Fibroblast of lung (primary cell): ENCODE measurements around the gene GUCA2B. TPM values are rescaled to one million over a fixed set of nuclear protein-coding genes. Genes with fewer than 3 reads are reported as not detected.

Source experiments
- DNase-seq, 2 donors: peaks; one replicate each; pipeline versions ENCODE4 v3.0.0 to v3.0.0-alpha.2; 2010; ENCODE audit warnings: low read depth in 2 of 2
- H2AFZ ChIP-seq: 2 replicates; pipeline ENCODE4 v1.5.1; 2012; ENCODE audit warnings: low read length, control low read depth, inconsistent platforms
- H3K27ac ChIP-seq: 2 replicates; pipeline ENCODE4 v1.5.1; 2011; ENCODE audit warnings: low read length, control low read depth; ENCODE audit not compliant: insufficient read depth
- H3K27me3 ChIP-seq: 2 replicates; pipeline ENCODE4 v1.5.1; 2011; ENCODE audit warnings: mild to moderate bottlenecking, low read length; ENCODE audit not compliant: control insufficient read depth, insufficient read depth
- H3K36me3 ChIP-seq: 2 replicates; pipeline ENCODE4 v1.5.1; 2011; ENCODE audit warnings: low read length; ENCODE audit not compliant: control insufficient read depth, insufficient read depth
- H3K4me1 ChIP-seq: 2 replicates; pipeline ENCODE4 v1.5.1; 2011; ENCODE audit warnings: low read length; ENCODE audit not compliant: control insufficient read depth, insufficient read depth; ENCODE audit errors: extremely low read depth
- H3K4me2 ChIP-seq: 2 replicates; pipeline ENCODE4 v1.5.1; 2011; ENCODE audit warnings: low read length, control low read depth; ENCODE audit not compliant: insufficient read depth; ENCODE audit errors: extremely low read depth
- H3K4me3 ChIP-seq, 4 experiments: fragments of 200-600 bp in 1 of 4; sonication (generic) in 1 of 4; replicated peaks in 1 of 4; 2 replicates each; pipeline ENCODE4 v1.5.1; 2011 to 2016; ENCODE audit warnings: low read length in 4 of 4, low read depth in 3 of 4, mild to moderate bottlenecking in 3 of 4, control low read depth in 2 of 4, inconsistent platforms in 1 of 4, mixed read lengths in 1 of 4; ENCODE audit not compliant: insufficient read depth in 1 of 4; ENCODE audit errors: control extremely low read depth in 1 of 4
- H3K79me2 ChIP-seq: 2 replicates; pipeline ENCODE4 v1.5.1; 2012; ENCODE audit warnings: mild to moderate bottlenecking, low read length, inconsistent platforms; ENCODE audit not compliant: control insufficient read depth, insufficient read depth
- H3K9ac ChIP-seq: 2 replicates; pipeline ENCODE4 v1.5.1; 2011; ENCODE audit warnings: mild to moderate bottlenecking, low read length, control low read depth; ENCODE audit not compliant: insufficient read depth
- H3K9me3 ChIP-seq: 2 replicates; pipeline ENCODE4 v1.5.1; 2012; ENCODE audit warnings: low read depth, low read length; ENCODE audit not compliant: control insufficient read depth, insufficient read depth
- H4K20me1 ChIP-seq: 2 replicates; pipeline ENCODE4 v1.5.1; 2011; ENCODE audit warnings: low read length; ENCODE audit not compliant: control insufficient read depth, insufficient read depth; ENCODE audit errors: extremely low read depth
- CTCF ChIP-seq, 2 donors: IDR thresholded peaks in 1 of 2; conservative IDR thresholded peaks in 1 of 2; 1 replicate in 1 of 2; 2 replicates in 1 of 2; pipeline ENCODE4 v1.5.1; 2011 to 2012; ENCODE audit warnings: low read length in 2 of 2, control low read depth in 1 of 2, inconsistent platforms in 1 of 2, low read depth in 1 of 2, mild to moderate bottlenecking in 1 of 2
- EZH2 ChIP-seq: IDR thresholded peaks from 2 replicates; pipeline ENCODE4 v1.5.1; 2012; ENCODE audit warnings: low read length, control low read depth, mild to moderate bottlenecking; ENCODE audit errors: missing control alignments
- polyA plus RNA-seq, 2 donors: library from polyadenylated mRNA; depleted of rRNA in 1 of 2; stranded (reverse) in 1 of 2; unstranded in 1 of 2; fragments of >200 nt; gene quantifications; 2 replicates each; pipeline ENCODE4 v1.2.1, GENCODE V29; 2011 to 2012; ENCODE audit warnings: missing spikeins in 1 of 2
- total RNA-seq: library from RNA; depleted of rRNA; stranded (reverse); fragments of >200 nt; gene quantifications from 2 replicates; pipeline ENCODE4 v1.2.1, GENCODE V29; 2014

Gene GUCA2B
- total and polyA plus RNA-seq, 2 donors (not counting 1 experiment from before 2014, with no cell fraction given), result not detected

GRCh38 chr1:42201986-42202385 is 48.8 kb downstream of the GUCA2B start:
- Histone ChIP-seq H3K27ac (no peak overlapping the region), H3K9me3 (no peaks in the 10 kb centered on the region), H3K27me3 (no peaks in the 10 kb centered on the region), H3K4me3 (no peak overlapping the region), H3K79me2 (no peaks in the 10 kb centered on the region), H4K20me1 (no peaks in the 10 kb centered on the region), H3K4me2 (no peak overlapping the region), H3K4me1 (no peaks in the 10 kb centered on the region), H3K9ac (no peak overlapping the region), H3K36me3 (no peaks in the 10 kb centered on the region), H2AFZ (no peak overlapping the region)
- DNase-seq, result no peak
- TF ChIP-seq CTCF (conservative IDR thresholded peaks at IDR 0.05 in 1 of 2, IDR thresholded peaks at IDR 0.05 in 1 of 2; ENCODE audit: low read depth in 1 of 2, low read length in 2 of 2) (no peak), EZH2 (no peak)

Other genes starting within 250 kb of the GUCA2B start
- gene HIVEP3, start 234.5 kb upstream of the GUCA2B start, total RNA-seq, result 0.51 and 0.83 TPM in 2 replicates
- 2.1 and 3.2 TPM in 2 replicates for gene HIVEP3, start 234.5 kb upstream of the GUCA2B start, polyA plus RNA-seq
- not detected in 2 replicates for gene GUCA2A, start 11.3 kb downstream of the GUCA2B start, total RNA-seq
- gene GUCA2A, start 11.3 kb downstream of the GUCA2B start, polyA plus RNA-seq, result not detected in 2 replicates
- gene FOXJ3, start 181.8 kb downstream of the GUCA2B start, total RNA-seq, result 15.2 and 22.6 TPM in 2 replicates
- gene FOXJ3, start 181.8 kb downstream of the GUCA2B start, polyA plus RNA-seq, result 29.5 and 31.1 TPM in 2 replicates
- under 0.01 TPM in 2 replicates for gene RIMKLA, start 227.4 kb downstream of the GUCA2B start, total RNA-seq
- 0.05 TPM in 1 of 2 replicates, not detected in the other for gene RIMKLA, start 227.4 kb downstream of the GUCA2B start, polyA plus RNA-seq